Ammon's horn (tissue), 1 donor: ENCODE results near the gene PDE4D.
"Not testable (repeated sequence)": the region's sequence is repeated elsewhere in the genome, so short reads cannot be mapped to it uniquely, and the experiment has no call there.

Source experiments
- DNase-seq: peaks from one replicate; pipeline ENCODE4 v3.0.0-alpha.2; 2016; ENCODE audit warnings: low spot score

Gene PDE4D

DNA sequence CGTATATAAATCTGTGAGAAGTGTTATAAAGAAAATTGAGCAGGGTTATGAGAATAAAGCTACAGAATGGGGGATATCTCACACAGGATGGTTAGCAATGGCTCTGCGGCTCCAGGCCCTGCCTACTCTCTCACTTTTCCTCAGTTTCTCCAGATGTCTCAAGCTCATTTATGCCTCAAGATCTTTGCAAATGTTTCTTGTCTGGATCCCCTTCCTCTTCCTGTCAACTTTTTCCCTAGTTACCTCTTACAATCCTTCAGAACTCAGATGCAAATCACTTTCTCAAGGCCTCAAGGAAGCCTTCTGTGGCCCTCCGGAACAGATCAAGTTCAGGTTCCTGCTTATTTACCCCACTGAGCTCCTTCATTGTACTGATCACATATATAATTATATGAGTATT, 924.3 kb downstream of the PDE4D start:
- DNase-seq: no peak

DNA sequence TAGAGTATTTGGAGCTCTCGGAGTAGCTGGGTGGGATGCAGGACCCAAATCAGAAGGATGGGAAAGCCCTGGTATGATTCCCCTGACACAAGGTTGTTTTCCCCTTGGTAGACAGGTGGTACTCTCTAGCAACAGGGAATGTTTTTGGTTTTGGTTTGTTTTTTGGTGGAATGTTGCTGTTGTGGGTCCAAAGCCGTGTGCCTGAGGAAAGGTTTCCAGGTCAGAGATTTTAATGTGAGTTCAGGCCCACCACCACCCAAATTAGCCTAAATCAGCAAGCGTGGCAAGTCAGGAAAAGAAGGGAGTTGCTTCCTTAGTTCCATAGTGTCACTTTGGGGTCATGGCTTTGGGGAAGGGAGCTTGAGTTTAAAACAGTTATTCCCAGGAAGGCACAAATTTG, 925.2 kb downstream of the PDE4D start:
- DNase-seq: no peak

DNA sequence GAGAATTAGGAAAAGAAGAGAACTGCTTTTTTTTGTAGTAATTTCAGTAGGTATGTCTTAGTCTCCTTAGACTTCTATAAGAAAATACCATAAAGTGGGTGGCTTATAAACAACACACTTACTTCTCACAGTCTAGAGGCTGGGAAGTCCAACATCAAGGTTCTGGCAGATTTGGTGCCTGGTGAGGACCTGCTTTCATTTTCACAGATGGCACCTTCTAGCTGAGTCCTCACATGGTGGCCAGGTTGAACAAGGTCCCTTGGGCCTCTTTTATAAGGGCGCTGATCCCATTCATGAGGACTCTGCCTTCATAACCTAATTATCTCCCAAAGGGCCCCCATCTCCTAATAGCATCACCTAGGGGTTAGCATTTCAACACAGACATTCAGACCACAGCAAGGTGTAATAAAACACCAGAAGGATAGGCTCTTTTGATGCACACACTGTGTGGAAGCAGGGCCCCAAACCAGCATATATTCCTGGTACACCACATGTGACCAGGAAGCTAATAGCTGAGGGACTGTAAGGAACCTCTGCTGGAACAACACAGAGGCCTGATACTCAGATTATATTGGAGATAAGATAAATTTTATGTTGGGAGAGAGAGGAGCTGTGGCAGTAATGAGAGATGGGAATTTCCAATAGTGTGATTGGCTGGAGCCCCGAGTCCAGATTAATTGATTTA, 925.8 kb downstream of the PDE4D start:
- DNase-seq: no peak

DNA sequence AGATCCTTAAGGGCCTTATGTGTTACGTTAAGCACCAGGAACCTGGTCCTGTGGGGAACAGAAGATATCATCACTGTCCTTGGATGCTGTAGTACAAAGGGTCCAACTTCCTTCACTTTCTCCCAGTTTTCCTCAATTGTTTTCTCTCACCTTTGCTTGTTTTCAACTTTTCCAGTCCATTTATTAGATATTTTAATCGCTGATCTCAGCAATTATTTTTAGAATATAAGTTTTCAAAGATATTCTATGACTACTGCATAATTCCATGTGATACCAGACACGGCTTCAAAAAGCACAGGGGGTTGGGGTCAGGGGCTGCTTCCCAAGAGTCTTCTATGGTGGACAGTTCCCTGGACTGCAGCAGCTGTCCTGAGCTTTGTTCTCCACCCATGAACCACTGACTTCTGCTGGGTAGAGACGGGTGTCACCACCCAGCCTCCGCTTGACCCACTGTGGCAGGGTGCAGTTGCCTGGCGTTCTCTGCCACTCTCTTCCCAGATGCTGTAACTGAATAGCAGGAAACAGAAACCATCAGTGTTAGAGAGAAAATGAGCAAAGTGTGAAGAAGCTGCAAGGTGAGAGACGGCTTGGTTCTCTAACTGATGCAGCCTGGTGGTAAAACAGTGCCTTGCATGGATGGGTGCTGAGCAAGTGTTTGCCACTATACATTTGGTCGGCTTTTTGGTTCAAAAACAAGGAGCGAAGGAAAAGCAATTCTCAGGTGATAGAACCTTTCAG, 927.7 kb downstream of the PDE4D start:
- DNase-seq: no peak

DNA sequence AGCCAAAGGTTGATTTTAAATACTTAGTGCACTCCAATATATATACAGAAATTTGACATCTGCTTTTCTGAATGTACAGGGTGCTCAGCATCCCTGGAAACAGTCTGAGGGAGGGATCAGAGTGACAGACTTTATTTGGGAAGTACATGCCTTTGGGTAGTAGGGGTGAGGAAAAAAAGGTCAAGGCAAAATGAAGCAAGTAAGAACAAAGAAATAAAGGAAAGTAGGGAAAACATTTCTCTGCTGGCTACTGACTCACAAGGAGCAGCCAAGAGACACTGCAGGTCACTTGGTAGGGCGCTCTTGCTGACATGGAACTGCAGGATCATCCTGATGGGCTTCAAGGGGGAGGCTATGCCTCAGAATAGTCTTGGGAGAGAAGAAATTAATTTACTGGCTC, 929.7 kb downstream of the PDE4D start:
- no peak for DNase-seq

DNA sequence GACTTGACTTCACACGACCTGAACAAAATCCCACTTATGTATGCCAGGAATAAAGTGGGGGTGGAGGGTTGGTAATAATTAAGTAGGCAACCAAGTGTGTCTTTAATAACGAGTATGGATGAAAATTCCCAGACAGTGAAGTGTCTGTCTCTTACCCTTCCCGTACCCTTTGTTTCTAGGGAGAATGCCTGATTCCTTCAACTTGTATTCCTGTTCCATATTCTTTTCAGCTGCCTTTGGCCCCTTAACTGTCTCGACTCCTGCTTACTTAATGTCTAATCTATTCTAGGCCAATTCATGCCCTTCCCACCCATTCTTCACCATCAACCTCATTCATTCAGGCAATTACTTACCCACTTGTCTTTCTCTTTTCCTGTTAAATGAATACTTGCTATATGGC, 930.2 kb downstream of the PDE4D start:
- no peak for DNase-seq

DNA sequence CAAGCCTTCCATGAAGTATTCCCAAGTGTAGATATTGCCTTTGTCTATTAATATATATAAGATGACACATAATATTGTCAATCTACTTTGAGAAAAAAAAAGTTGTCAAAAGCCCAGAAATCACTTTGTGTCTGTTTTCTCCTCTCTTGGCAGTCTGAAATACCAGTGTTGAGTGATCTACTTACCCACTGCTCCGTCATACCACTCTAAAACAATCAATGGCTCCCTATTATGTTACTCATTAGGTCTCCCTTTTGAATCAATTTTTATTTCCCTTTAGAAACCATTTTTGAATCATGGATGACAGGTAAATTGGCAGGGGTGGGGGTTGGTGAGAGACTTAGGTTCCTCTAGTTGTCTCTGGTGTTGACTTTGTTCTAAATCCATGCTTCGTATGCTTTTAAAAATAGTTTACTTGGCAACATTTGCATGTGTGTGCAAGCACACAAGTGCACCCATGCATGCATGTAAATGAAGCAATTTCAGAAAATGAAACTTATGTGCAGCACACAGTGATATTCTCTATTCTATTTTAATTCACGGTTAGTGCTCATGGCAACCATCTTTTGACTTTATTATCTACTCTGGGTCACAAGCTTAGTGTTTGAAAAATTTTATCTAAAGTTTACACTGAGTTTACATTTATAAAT, 931.8 kb downstream of the PDE4D start:
- DNase-seq: no peak

DNA sequence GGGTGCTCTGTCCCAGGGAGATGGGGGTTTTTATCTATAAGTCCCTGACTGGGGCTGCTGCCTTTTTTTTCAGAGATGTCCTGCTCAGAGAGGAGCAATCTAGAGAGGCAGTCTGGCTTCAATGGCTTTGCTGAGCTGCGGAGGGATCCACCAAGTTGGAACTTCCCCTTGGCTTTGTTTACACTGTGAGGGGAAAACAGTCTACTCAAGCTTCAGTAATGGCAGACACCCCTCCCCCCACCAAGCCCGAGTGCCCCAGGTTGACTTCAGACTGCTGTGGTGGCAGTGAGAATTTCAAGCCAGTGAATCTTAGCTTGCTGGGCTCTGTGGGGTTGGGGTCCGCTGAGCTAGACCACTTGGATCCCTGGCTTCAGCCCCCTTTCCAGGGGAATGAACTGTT, 934.8 kb downstream of the PDE4D start:
- DNase-seq: no peak

DNA sequence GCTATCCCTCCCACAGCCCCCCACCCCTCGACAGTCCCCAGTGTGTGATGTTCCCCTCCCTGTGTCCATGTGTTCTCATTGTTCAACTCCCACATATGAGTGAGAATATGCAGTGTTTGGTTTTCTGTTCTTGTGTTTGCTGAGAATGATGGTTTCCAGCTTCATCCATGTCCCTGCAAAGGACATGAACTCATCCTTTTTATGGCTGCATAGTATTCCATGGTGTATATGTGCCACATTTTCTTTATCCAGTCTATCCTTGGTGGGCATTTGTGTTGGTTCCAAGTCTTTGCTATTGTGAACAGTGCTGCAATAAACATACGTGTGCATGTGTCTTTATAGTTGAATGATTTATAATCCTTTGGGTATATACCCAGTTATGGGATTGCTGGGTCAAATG, 940.3 kb downstream of the PDE4D start:
- not testable (repeated sequence) for DNase-seq

DNA sequence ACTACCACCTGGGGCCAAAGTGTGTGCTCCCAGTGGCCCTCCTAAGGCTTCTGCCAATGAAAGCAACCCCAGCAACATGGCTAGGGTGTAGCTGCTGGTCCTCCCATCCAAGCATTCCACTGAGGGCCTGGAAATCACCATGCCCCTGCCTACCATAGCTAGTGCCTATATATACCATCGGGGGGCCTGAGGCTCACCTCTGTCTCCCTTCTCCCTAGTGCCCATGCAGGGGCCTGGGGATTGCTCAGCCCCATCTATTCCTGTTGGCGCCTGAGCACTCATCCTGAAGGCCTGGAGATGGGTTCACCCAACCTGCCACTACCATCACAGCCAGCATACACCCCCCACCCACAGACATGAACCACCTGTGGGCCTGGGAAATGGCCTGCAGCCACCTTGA, 943.3 kb downstream of the PDE4D start:
- no peak for DNase-seq

DNA sequence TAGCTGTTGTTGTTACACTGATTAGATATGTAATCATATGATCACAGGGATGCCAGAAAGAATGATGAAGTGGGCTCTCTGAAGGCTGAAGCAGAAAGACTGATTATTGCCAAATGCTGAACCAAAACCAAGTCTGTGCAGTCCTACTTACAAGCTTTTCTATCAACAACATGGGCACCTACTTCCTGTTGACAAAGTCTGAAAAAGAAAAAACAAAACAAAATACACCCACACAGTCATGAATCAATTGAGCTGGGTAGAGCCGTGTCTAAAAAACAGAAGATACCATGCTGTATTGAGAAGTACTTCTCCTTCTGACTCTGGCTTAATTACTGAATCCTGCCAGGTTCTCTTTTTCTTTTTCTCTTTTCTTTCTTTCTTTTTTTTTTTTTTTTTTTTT, 947.3 kb downstream of the PDE4D start:
- no peak for DNase-seq

DNA sequence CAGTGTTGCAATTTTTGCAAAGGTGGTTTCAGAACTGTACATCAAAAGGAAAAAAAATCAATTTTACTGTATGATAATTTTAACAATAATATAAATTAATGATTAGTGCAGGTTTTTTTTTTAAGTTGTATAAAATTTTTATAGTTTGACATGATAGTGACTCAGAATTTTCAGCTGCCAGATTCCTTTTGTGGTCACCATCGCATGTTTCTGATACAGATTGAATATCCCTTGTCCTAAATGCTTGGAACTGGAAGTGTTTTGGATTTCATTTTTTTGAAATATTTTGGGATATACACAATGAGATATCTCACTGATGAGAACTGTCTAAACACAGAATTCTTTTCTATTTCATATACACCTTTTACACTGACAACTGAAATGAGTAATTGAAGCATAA, 949.3 kb downstream of the PDE4D start:
- no peak for DNase-seq

DNA sequence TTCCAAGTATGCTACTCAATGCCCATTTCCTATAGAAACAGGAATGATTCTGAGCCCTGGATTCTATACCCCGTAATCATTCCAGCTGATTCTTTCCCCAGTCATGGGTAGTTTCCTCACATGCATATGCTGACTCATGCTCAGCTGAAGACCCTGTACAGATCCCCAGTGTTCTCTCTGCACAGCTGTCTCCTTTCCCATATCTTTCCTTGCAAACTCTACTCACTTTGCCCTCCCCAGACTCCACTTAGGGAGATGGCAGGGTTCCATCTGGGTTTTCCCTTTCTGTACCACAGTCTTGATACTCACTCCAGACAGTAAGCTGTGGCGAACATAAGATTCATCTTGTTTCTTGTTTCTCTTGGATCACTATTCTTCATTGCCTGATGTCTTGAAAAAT, 953.1 kb downstream of the PDE4D start:
- no peak for DNase-seq

DNA sequence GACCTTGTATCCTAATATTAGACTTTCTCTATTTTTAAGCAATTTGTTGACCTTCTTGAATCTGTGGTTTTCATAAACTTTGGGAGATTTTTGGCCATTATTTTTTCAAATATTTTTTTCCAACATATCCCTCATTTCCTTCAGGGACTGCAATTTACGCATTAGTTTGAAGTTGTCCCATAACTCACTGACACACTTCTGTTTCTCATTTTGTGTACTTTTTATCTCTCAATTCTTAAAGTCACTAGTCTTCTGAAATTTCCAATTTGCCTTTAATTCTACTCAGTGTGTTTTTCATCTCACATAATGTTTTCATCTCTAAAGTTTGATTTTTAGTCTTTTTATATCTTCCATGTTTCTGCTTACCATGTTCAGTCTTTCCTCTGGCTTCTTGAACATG, 953.9 kb downstream of the PDE4D start:
- DNase-seq: no peak

DNA sequence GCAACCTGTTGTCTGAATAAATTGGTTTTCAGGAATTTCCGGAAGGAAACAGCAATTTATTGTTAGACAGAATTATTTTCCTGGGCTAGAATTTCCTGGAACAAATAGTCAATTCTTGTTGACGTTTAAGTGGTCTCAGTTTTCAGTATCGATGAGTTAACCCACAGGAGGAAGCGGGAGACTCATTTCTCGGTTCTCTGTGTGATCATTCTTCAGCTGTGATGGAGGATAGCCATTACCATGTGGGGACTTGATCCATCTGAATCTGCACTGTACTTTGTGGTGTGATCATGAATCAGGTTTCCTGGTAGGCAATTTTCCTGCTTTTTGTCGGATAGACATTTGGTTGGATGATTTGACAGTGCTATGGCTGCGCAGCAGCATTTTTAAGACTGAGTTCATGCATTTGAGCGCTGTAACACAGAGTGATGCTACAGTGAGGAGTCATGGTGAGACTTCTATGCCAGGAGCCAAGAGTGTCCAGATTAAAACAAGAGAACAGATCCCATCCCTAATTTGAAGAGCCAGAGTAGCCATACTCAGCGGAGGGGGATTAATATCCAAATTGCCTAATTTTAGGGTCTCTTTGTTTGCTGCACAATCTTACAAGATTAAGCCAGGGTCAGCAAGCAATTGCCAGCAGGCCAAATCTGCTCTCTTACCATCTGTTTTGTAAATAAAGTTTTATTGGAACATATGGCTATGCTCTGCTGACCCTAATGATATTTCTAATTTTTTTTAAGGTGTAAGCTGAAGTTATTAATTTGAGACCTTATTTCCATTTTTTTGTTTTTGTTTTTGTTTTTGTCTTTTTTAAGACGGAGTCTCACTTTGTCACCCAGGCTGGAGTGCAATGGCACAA, 954.7 kb downstream of the PDE4D start:
- no peak for DNase-seq

DNA sequence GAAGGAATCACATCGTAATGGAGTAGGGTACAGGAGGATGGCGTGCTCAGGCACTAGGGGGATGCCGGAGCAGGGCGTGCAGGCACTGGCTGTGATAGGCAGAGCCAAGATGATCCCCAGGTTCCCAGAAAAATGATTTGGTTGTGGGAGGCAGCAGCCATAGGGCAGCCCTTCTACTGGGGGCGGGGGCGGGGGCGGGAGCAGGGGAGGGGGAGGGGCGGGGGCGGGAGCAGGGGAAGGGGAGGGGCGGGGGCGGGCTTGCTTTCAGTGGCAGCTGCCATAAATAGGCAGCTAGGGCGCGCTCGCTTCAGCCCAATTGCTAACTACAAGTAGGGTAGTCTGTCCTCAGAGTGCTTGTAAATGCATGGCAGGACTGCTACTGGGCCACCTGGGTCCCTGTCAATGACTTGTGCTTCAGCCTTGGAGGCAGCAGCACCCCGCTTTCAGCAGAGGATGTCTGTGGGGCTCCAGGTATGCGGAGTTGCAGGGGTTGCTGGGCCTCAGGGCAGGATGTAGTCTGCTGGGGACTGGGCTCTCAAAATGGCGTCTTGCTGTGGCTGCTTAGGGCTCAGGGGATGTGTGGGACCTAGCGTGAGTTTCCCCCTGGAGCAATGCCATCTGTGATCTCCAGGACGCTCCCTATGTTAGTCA, 956.4 kb downstream of the PDE4D start:
- no peak for DNase-seq

DNA sequence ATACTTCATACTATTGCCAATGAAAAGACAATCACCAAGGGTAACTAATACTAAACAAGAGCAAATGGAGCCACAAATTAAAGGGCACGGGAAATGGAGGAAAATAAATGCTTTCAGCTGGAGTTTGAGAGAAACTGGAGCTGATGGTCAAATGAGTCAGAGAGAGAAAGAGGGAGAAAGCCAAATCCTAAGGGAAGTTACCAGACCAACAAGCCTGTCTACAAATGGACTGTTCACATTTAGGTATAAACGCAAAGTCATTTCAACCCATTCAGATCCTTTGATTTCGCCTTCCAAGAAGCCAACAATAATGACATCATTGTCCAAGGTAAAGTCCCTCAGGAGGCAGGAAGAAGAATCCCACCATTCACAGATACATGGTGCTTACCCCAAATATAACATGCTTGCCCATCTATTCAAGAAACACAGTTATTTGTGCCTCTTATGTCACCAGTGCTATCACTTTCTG, 958.9 kb downstream of the PDE4D start:
- DNase-seq: no peak

DNA sequence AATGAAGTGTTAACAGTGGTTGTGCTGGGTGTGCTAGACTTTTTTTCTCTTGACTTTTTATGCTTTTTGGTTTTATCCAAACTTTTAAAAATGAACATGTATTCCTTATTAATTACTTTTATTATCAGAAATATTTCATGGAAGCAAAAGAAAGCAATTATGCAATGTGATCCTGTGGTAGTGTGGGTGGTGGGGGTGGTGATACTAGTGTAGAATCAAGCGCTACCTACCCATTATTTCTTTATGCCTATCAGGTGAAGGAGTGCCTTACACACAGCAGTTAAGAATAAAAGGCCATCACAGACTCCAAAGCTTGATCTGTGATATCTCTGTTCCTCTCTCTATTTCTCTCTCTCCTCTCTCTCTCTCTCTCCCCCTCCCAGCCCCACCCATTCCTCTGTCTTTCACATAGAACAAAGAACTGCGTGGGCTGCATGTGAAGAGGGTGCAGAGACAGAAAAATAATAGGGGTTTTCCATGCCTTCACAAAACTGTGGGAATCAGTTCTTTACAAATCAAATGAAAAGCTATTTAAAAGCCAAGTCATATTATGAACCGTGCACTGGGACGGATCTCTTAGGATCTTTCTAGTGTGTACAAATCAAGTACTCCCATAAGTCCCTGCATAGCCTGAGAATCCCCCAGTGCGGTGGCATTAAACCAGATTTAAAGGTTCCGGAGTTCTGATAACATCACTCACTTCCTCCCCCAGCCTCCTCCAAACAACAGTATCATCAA, 959.5 kb downstream of the PDE4D start:
- no peak for DNase-seq

DNA sequence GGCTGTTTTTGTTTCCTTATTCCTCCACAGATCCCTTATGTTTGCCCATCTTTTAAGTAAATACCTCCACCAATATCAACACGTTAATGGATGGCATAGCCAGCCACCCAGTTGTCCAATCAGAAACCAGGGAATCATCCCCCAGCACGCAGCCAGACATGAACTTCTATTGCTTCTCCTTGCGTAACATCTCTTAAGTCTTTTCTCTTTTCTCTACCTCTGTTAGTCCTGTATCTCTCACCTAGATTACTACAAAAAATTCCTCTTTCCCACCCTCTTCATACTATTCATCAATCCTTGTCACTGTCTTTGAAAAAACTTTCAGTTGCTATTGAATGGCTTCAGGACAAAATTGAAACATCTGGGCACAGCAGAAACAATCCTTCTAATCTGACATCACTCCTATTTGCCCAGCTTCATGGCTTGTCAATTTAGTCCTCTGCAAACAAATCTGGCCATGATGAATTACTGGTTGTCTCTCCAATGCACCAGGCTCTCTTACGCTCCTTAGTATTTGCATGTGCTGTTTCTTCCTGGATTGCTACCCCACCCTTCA, 961.4 kb downstream of the PDE4D start:
- DNase-seq: no peak

DNA sequence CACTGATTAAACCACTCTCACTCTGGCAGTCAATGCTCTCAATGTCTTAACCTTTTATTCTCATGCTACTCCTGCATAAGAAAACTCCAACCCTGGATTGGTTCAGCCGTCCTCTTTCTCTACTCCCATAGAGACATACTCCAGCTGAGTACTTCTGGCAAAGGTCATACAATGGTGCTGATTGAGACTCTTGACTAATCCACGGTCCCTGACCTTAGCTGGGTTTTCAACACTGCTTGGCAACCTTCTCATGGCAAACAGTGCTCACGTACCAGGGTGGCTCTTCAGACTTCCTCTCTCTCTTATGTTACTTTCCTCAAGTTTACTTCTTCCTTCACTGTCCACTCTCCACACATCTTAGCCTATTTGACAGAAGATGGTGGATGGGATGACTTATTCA, 963.0 kb downstream of the PDE4D start:
- no peak for DNase-seq

DNA sequence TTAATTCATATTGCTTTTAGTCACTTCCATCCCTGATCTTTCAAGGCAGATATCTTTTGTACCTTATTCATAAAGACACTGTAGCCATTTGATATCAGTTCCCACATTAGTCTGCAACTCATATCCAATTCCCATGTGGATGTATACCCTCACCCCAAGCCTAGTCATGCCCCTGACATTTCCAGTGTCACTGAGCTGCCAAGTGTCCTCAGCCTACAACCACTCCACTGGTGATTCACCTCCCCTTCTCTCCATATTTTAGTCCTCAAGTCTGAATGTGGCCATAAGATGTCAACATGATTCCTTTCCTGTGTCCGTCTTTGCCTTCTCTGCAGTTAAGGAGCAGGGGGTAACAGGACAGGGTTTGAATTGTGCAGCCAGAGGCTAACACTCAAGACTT, 963.8 kb downstream of the PDE4D start:
- no peak for DNase-seq
